ENCODE results near the gene S100Z.

S100Z gene

DNA sequence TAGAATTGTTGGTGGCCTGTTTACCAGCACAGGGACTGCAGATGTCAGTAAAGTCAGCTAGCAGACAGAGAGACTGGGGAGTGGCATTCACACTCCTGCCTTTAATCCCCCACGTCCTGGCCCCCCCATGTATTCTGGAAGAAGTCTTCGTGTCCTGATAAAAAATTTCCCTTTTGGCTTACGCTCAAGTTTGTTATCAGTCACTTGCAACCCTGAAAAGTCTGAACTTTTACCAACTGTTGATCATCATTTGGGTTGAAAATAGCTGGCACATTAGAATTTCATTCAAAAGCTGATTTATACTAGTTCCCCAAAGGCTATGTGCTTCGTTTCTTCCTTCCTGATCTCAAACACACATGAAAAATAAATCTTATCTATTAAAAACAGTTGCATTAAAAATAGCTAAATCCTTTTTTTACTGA is 97.3 kb downstream of the S100Z start:
- Histone ChIP-seq H3K36me3 (ENCODE audit: control insufficient read depth, insufficient read depth, low read length) (no peaks in the 10 kb centered on the region), H3K27ac (ENCODE audit: low read length) (no peak overlapping the region), H3K4me3 (ENCODE audit: low read length) (no peak overlapping the region), H3K9me3 (ENCODE audit: control insufficient read depth, insufficient read depth, low read length) (no peaks in the 10 kb centered on the region), H3K4me1 (ENCODE audit: control insufficient read depth, insufficient read depth, low read length) (no peaks in the 10 kb centered on the region), H3K27me3 (ENCODE audit: control insufficient read depth, insufficient read depth, low read length) (no peaks in the 10 kb centered on the region; the same call in 1 of the 2 replicates)
- no CpG with 5 or more reads among the region's 4 CpGs for WGBS (ENCODE audit: insufficient coverage, insufficient read length)
- DNase-seq (ENCODE audit: low read depth, low spot score): no peak

DNA sequence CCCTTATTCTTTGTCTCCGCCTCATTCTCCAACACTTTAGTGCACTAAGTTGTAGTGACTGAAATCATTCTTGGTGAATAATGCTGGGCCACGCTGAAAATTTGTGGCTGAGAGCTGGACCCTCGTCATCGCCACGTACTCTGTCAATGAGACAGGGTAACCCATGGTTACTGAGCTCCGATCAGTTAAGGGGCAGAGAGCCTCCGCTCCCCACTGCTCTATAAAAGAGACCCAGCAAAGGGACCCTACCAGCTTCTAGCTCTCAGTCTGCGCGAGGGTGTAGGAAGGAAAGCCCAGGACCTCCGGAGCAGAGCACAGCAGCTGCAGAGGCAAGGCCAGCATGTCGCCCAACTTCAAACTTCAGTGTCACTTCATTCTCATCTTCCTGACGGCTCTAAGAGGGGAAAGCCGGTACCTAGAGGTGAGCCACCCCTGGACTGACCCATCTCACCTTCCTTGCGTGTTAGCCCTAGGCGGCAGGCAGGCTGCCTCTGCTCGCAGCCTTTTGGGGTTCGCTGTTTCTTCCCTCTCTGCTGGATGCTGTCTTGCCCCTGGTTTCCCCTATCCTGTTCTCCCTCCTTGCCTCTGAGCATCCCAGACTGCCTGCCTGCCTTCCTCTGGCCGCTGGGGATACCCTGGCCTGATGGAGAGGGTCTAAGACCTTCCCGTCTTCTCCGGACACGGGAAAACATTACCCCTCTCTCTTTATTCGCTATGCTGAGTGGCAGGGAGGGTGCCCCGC is 103.2 kb downstream of the S100Z start, which contains the start of gene CRHBP:
CRHBP (plus strand) TSS at position 251 of the 742 bp plus-strand sequence; CDS start at position 341, 90 bp downstream.
- no peak for DNase-seq (ENCODE audit: low read depth, low spot score)
- peak within 1 kb of the TSS; percentile 44; the same call in 1 of the 2 replicates for H3K4me3 ChIP-seq (ENCODE audit: low read length)
- WGBS (ENCODE audit: insufficient coverage, insufficient read length): no CpG with 5 or more reads among the region's 23 CpGs

DNA sequence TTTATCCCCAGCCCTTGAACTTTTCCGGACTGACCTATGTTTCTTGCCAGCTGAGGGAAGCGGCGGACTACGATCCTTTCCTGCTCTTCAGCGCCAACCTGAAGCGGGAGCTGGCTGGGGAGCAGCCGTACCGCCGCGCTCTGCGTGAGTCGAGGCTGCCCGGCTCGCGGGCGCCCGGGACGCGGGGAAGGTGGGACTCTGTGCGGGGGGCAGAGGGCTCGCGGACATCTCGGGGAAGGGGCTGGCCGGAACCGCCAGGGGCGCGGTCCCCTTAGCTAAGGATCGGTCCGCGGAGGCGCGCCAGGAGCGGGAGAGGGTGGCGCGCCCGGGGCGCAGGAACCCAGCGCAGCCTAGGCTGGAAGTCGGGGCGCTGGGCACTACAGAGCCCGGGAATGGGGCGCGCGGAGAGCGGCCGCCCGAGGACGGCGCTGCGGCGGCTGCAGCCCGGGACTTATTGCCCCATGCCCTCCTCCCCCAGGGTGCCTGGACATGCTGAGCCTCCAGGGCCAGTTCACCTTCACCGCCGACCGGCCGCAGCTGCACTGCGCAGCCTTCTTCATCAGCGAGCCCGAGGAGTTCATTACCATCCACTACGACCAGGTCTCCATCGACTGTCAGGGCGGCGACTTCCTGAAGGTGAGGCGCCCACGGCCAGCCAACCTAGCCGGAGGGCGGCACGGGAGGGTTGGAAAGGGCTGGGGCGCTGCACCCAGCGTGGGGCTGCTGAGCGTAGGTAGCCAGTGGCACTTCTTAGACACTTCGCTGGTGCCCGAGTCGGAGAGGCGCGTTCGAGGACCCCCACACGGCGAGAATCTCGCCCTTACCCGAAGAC is 104.0 kb downstream of the S100Z start:
- H3K9me3 ChIP-seq (ENCODE audit: control insufficient read depth, insufficient read depth, low read length): no peaks in the 10 kb centered on the region
- peak overlapping the region; percentile 44; the same call in 1 of the 2 replicates for H3K4me3 ChIP-seq (ENCODE audit: low read length)
- peaks cover under 1% of the 10 kb centered on the region; the same call in 1 of the 2 replicates for H3K4me1 ChIP-seq (ENCODE audit: control insufficient read depth, insufficient read depth, low read length)
- peaks cover 25% of the 10 kb centered on the region for H3K27me3 ChIP-seq (ENCODE audit: control insufficient read depth, insufficient read depth, low read length)
- no peaks in the 10 kb centered on the region for H3K36me3 ChIP-seq (ENCODE audit: control insufficient read depth, insufficient read depth, low read length)
- H3K27ac ChIP-seq (ENCODE audit: low read length): no peak overlapping the region
- no peak for DNase-seq (ENCODE audit: low read depth, low spot score)
- WGBS (ENCODE audit: insufficient coverage, insufficient read length): no CpG with 5 or more reads among the region's 81 CpGs

More for the DNA sequence above, 103.2 kb downstream of the S100Z start, which contains the start of gene CRHBP:
- no peaks in the 10 kb centered on the region for H3K36me3 ChIP-seq (ENCODE audit: control insufficient read depth, insufficient read depth, low read length)
- no peak within 1 kb of the TSS for H3K27ac ChIP-seq (ENCODE audit: low read length)
- H3K9me3 ChIP-seq (ENCODE audit: control insufficient read depth, insufficient read depth, low read length): no peaks in the 10 kb centered on the region
- no peaks in the 10 kb centered on the region for H3K4me1 ChIP-seq (ENCODE audit: control insufficient read depth, insufficient read depth, low read length)
- peaks cover 25% of the 10 kb centered on the region for H3K27me3 ChIP-seq (ENCODE audit: control insufficient read depth, insufficient read depth, low read length)

DNA sequence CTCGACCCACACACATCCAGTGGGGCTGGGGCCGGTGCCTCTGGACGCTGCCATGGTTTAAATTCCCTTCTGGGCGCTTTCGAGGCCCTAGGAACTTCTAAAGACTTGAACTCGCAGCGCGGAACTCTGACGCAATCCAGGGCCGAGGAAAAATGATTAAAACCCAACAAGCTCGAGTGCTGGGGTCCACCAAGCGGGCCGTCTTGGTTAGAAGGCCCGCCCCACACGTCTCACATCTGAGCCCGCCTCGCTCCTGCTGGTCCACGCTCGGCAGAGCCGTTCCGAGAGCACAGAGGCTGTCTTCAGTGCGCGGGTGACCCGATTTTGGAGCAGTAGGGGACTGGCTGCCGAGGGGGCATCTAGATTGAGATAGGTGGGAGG is 104.6 kb downstream of the S100Z start:
- Histone ChIP-seq H3K36me3 (ENCODE audit: control insufficient read depth, insufficient read depth, low read length) (no peaks in the 10 kb centered on the region), H3K27me3 (ENCODE audit: control insufficient read depth, insufficient read depth, low read length) (peaks cover 25% of the 10 kb centered on the region), H3K27ac (ENCODE audit: low read length) (no peak overlapping the region), H3K4me3 (ENCODE audit: low read length) (peak overlapping the region; percentile 44; the same call in 1 of the 2 replicates), H3K9me3 (ENCODE audit: control insufficient read depth, insufficient read depth, low read length) (no peaks in the 10 kb centered on the region), H3K4me1 (ENCODE audit: control insufficient read depth, insufficient read depth, low read length) (peaks cover 1% of the 10 kb centered on the region; the same call in 1 of the 2 replicates)
- no CpG with 5 or more reads among the region's 25 CpGs for WGBS (ENCODE audit: insufficient coverage, insufficient read length)
- DNase-seq (ENCODE audit: low read depth, low spot score): no peak

DNA sequence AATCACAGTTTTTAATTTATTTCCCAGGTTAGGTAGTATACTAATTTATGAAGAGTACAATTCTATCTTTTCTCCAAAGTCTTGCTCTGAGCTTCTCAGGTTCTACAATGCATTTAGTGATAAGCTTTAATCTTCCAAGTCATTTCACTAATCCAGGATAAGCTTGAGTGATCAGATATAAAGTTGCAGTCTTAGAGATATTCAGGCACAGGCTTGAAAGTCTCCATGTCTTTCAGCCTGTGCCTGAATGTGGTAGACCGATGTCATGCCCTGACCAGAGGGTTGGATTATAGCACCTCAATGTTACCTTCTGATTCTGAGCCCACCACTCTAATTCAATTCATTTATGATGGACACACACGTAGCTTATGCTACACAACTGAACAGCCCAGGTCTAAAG is 106.2 kb downstream of the S100Z start:
- H3K4me1 ChIP-seq (ENCODE audit: control insufficient read depth, insufficient read depth, low read length): peaks cover 1% of the 10 kb centered on the region; the same call in 1 of the 2 replicates
- H3K4me3 ChIP-seq (ENCODE audit: low read length): no peak overlapping the region
- H3K27ac ChIP-seq (ENCODE audit: low read length): no peak overlapping the region
- no peaks in the 10 kb centered on the region for H3K9me3 ChIP-seq (ENCODE audit: control insufficient read depth, insufficient read depth, low read length)
- no peak for DNase-seq (ENCODE audit: low read depth, low spot score)
- H3K36me3 ChIP-seq (ENCODE audit: control insufficient read depth, insufficient read depth, low read length): no peaks in the 10 kb centered on the region
- WGBS (ENCODE audit: insufficient coverage, insufficient read length): no CpG with 5 or more reads among the region's 2 CpGs
- H3K27me3 ChIP-seq (ENCODE audit: control insufficient read depth, insufficient read depth, low read length): peaks cover 25% of the 10 kb centered on the region

DNA sequence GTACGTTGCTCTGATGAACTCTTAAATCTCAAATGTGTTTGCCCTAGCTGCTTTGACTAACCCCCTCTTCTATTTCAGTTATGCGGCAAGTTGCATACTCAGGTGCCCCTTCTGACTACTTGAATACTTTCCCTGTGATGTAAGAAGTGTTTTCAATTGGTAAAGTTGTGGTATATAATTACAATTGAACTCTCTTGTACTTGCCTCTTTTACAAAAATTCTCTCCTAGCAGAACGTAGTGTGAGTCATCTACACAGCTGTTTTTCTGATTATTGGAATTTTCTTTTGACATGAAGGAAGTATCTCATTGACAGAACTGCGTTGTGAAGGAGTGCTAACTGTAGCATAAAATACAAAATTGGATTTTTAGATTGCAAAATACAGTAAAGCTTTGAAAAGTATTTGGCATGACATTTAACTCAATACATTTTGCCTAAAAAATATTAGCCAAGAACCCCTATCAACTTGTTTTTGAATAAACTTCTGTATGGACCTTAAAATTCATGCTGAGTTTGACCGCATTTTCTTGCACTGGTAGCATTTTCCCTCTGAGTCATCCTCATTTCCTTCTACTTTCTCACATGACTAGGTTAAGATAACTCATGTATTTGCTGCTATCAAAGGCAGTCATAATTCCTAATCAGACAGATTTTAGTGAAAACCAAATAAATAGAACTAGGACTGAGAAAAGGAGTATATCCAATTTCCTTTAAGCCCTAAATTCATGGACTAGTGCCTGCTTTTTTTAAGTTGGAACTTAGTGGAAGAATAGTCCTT is 109.4 kb downstream of the S100Z start:
- no peak overlapping the region for H3K27ac ChIP-seq (ENCODE audit: low read length)
- H3K4me1 ChIP-seq (ENCODE audit: control insufficient read depth, insufficient read depth, low read length): peaks cover 1% of the 10 kb centered on the region; the same call in 1 of the 2 replicates
- DNase-seq (ENCODE audit: low read depth, low spot score): no peak
- H3K36me3 ChIP-seq (ENCODE audit: control insufficient read depth, insufficient read depth, low read length): no peaks in the 10 kb centered on the region
- WGBS (ENCODE audit: insufficient coverage, insufficient read length): no CpG with 5 or more reads among the region's 5 CpGs
- no peak overlapping the region for H3K4me3 ChIP-seq (ENCODE audit: low read length)
- no peaks in the 10 kb centered on the region for H3K9me3 ChIP-seq (ENCODE audit: control insufficient read depth, insufficient read depth, low read length)
- peaks cover 10% of the 10 kb centered on the region; the same call in 1 of the 2 replicates for H3K27me3 ChIP-seq (ENCODE audit: control insufficient read depth, insufficient read depth, low read length)

DNA sequence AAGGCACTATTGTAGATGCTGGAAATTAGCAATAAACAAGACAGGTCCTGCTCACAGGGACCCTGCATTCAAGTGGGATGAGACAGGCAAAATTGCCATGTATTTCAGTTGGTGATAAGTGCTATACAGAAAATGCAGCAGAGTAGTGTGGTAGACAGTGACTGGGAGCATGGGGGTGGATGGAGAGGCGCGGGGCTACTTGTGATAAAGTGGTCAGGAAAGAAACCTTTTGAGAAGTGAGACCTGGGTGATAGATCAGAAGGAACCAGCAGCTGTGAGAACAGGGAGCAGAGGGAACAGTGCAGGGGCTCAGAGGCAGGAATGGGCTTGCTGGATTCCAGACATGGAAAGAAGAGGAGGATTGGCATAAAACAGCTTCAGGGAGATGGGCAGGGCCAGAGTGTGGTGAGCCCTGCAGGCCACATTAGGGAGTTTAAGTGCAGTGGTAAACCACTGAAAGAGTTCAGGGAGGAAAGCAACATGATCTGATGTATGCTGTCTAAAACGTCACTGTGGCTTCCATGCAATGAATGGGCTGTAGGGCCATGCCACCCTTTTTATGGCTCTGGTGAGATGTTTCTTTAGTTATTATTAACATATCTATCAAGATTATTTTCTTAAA is 110.3 kb downstream of the S100Z start:
- H3K27ac ChIP-seq (ENCODE audit: low read length): no peak overlapping the region
- H3K9me3 ChIP-seq (ENCODE audit: control insufficient read depth, insufficient read depth, low read length): no peaks in the 10 kb centered on the region
- no CpG with 5 or more reads among the region's 3 CpGs for WGBS (ENCODE audit: insufficient coverage, insufficient read length)
- DNase-seq (ENCODE audit: low read depth, low spot score): no peak
- no peak overlapping the region for H3K4me3 ChIP-seq (ENCODE audit: low read length)
- no peaks in the 10 kb centered on the region for H3K36me3 ChIP-seq (ENCODE audit: control insufficient read depth, insufficient read depth, low read length)
- peaks cover 3% of the 10 kb centered on the region; the same call in 1 of the 2 replicates for H3K27me3 ChIP-seq (ENCODE audit: control insufficient read depth, insufficient read depth, low read length)
- peaks cover 1% of the 10 kb centered on the region; the same call in 1 of the 2 replicates for H3K4me1 ChIP-seq (ENCODE audit: control insufficient read depth, insufficient read depth, low read length)

DNA sequence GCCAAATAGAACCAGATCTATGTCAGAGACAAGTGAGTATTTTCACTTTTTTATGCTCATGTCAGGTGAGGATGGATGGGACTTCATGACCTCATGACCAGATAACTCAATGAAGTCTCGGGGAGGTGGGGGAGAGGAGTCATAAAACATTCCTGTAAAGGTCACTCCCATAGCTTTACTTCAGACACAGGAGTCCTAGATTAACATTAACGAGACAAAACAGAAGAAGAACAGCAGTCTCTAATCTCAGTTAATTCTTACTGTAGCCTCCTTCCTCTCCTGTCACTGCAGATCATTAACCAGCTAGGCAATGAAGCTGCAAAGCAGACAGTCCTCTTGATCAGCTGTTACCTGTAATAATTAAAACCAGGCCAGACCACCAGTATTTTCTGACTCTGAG is 114.2 kb downstream of the S100Z start:
- Histone ChIP-seq H3K9me3 (ENCODE audit: control insufficient read depth, insufficient read depth, low read length) (no peaks in the 10 kb centered on the region), H3K36me3 (ENCODE audit: control insufficient read depth, insufficient read depth, low read length) (no peaks in the 10 kb centered on the region), H3K27me3 (ENCODE audit: control insufficient read depth, insufficient read depth, low read length) (no peaks in the 10 kb centered on the region), H3K4me3 (ENCODE audit: low read length) (no peak overlapping the region), H3K4me1 (ENCODE audit: control insufficient read depth, insufficient read depth, low read length) (no peaks in the 10 kb centered on the region), H3K27ac (ENCODE audit: low read length) (no peak overlapping the region)
- no peak for DNase-seq (ENCODE audit: low read depth, low spot score)
- WGBS (ENCODE audit: insufficient coverage, insufficient read length): no CpG with 5 or more reads among the region's 2 CpGs

All from iPS DF 6.9 (cell line).